GM12874 (cell line): ENCODE measurements around the gene AGAP1.

ENCODE experiments used
- TF ChIP-seq, protein P1 (sequence below): IDR thresholded peaks from 2 replicates; pipeline ENCODE4 v1.5.1; 2011; ENCODE audit warnings: low read depth, mild to moderate bottlenecking, control low read depth, low read length, moderate library complexity; ENCODE audit not compliant: insufficient read depth

Gene AGAP1

DNA sequence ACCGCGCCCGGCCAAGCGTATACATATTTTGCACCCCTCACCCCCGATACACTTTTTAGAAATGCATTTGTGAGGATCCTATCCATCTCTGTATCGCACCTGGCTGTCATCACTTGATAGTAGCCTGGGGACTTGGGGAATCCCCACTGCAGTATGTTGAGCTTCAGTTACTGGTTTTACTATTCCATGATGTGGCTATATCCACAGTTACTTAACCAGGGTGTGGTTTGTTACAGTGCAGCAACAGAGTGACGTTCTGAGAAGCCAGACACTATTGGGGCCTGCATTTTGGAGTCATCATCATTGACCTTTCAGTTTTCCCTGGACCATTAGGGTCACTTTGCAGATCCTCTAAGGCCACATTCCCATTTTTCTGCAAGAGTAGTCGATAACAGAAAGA is 212.7 kb downstream of the AGAP1 start:
- TF ChIP-seq, protein P1, sequence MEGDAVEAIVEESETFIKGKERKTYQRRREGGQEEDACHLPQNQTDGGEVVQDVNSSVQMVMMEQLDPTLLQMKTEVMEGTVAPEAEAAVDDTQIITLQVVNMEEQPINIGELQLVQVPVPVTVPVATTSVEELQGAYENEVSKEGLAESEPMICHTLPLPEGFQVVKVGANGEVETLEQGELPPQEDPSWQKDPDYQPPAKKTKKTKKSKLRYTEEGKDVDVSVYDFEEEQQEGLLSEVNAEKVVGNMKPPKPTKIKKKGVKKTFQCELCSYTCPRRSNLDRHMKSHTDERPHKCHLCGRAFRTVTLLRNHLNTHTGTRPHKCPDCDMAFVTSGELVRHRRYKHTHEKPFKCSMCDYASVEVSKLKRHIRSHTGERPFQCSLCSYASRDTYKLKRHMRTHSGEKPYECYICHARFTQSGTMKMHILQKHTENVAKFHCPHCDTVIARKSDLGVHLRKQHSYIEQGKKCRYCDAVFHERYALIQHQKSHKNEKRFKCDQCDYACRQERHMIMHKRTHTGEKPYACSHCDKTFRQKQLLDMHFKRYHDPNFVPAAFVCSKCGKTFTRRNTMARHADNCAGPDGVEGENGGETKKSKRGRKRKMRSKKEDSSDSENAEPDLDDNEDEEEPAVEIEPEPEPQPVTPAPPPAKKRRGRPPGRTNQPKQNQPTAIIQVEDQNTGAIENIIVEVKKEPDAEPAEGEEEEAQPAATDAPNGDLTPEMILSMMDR = no peak

DNA sequence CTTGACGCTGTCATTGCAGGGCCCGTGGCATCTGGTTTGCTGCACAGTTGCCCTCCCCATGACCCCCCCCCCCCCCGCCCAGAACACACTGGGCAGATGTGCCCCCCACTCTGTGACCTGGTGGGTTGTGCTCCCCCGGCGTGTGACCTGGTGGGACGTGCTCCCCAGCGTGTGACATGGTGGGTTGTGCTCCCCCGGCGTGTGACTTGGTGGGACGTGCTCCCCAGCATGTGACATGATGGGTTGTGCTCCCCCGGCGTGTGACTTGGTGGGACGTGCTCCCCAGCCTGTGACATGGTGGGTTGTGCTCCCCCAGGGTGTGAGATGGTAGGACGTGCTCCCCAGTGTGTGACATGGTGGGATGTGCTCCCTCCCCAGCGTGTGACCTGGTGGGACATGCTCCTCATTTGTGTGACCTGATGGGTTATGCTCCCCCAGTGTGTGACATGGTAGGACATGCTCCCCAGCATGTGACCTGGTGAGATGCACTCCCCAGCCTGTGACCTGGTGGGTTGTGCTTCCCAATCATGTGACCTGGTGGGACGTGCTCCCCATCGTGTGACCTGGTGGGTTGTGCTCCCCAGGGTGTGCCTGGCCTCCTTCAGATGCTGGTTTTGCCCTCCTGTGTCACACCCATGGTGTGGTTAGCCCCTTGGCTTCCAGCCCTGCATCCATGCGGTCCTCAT is 213.7 kb downstream of the AGAP1 start:
- TF ChIP-seq, protein P1 = no peak

DNA sequence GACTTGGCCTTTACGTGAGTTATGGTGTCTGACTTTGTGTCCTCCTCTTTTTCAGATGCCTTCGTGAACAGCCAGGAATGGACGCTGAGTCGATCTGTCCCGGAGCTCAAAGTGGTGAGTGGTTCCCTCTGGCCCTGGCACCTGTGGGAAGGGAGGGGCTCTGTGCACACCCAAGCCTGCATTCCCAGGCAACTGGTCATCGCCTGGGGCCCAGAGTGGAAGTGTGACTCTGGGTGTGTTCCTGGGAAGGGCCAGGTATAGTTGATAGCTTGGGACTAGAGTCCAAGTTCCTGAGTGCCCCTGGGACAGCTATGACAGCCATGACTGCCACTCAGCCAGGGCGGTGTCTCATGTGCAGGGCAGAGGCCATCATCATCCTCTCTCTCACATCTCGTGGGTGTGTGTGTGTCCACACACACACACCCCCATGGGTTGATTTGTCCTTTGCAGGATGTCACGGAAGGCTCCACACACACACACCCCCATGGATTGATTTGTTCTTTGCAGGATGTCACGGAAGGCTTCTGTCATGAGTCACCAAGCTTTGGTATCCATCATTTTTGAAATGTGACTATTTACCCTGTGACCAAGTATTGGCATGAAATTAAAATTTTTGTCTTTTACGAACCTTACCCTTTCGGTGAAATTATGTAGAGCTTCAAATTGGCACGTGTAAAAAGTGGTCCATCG is 215.4 kb downstream of the AGAP1 start:
- TF ChIP-seq, protein P1 = no peak

DNA sequence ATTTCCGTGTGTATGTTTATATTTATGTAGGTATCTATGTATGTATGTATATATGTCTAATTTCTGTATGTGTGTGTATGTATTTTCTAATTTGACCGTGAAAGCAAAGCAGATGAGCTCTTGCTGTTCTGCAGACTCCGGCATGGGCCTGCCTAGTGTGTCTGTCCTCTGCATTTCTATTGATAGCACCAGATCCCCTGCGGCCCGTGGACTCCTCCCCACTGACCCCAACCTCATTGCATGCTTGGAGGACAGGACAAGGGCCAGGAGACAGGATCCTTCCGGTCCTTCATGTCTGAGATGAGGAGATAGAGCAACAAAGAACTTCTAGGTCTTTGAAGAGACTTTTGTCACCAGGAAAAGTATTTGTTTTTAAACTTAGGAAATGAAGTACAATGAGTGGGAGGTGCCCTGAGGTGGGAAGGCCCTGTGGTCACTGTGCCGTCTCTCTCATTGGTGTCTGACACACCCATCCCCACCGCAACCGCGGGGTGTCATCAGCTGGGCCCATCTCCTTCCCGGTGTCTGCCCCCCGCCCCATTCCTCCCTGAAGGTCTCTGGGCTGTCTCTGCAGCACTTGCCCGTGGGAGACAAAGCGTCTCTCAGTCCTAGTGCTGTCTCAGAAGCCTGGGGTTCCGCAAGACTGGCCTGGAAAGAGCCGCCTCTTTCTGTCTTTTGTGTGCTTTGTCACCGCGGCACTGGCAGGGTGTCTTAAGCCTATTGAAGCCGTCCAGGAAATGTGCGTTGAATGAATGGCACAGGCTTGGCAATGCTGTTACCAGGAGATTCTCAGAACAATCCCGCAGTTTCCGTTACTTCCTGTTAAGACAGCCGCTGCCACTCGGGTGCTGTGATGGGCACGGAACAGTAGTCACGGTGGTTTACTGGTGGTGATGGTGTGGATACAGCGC is 216.4 kb downstream of the AGAP1 start:
- TF ChIP-seq, protein P1 = no peak

DNA sequence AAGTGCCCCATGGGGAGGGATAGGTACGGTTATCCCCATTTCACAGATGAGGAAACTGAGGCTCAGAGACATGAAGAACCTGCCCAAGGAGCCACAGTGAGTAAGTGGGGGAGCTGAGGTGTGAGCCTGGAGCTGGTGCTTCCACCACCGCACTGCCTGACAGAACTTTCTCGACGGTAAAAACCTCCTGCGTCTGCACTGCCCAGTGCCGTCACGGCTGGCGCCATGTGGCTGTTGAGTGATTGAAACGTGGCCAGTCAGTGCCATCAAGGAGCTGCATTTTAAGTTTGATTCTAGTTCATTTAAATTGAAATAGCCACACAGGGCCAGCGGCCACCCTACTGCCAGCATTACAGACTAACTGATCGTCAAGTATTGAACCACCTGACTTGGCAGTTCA is 217.1 kb downstream of the AGAP1 start:
- TF ChIP-seq, protein P1 = no peak

DNA sequence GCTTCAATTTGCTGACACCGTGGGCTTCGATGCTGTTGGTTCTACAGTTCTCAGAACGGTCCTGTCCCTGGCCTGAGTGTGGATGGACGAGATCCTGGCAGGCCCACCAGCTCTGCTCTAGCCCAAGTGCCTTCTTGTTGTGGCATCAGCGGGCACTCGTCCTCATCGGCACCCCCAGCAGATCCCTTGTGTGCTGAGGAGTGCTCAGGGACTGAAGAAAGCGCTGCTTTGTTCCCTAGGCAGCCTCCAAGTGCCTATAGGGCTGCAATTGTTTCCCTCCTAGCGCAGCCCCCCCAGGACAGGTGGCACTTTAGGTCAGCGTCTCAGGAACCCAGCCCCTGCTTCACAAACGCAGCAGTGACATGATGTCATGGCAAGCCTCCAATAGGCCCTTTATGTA is 217.7 kb downstream of the AGAP1 start:
- TF ChIP-seq, protein P1 = no peak

DNA sequence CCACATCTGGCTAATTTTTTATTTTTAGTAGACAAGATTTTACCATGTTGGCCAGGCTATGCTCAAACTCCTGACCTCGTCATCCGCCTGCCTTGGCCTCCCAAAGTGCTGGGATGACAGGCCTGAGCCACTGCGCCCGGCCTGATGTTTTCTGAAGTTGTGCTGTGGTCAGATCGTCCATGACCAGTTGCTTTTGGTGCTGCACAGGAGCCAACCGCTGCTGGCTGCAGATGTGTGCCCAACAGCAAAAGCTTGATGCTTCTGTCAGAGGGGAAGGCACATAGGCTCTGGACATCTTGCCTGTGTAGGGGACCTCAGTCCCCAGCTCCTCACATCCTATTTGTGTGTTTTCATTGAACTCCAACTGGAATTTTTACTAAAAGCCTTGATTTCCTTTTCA is 218.3 kb downstream of the AGAP1 start:
- TF ChIP-seq, protein P1 = no peak
